BLaER1 treated with 17β-estradiol and CSF1 and Interleukin-3, amounts not matched to agents 10 nM and 100 nM (cell line): Measurements from ENCODE around the gene NLRP6.
"Not testable (repeated sequence)": the region's sequence is repeated elsewhere in the genome, so short reads cannot be mapped to it uniquely, and the experiment has no call there.

Source experiments
- H3K27ac ChIP-seq, 11 experiments: shearing (Covaris generic); formaldehyde crosslinking; 2 replicates each; pipeline ENCODE4 v1.8.1; 2022
- H3K27me3 ChIP-seq, 11 experiments: shearing (Covaris generic); formaldehyde crosslinking; 2 replicates each; pipeline ENCODE4 v1.8.1; 2022
- H3K36me3 ChIP-seq, 11 experiments: shearing (Covaris generic); formaldehyde crosslinking; 2 replicates each; pipeline ENCODE4 v1.8.1; 2022
- H3K4me1 ChIP-seq, 10 experiments: shearing (Covaris generic); formaldehyde crosslinking; 2 replicates each; pipeline ENCODE4 v1.8.1; 2022
- H3K4me2 ChIP-seq, 11 experiments: shearing (Covaris generic); formaldehyde crosslinking; 2 replicates each; pipeline ENCODE4 v1.8.1; 2022
- H3K4me3 ChIP-seq, 10 experiments: shearing (Covaris generic); formaldehyde crosslinking; 2 replicates each; pipeline ENCODE4 v1.8.1; 2022
- H3K9ac ChIP-seq, 11 experiments: shearing (Covaris generic); formaldehyde crosslinking; 2 replicates each; pipeline ENCODE4 v1.8.1; 2022
- H3K9me3 ChIP-seq, 11 experiments: shearing (Covaris generic); formaldehyde crosslinking; replicated peaks in 1 of 11; 2 replicates each; pipeline ENCODE4 v1.8.1; 2022
- H4K20me1 ChIP-seq, 11 experiments: shearing (Covaris generic); formaldehyde crosslinking; 2 replicates each; pipeline ENCODE4 v1.8.1; 2022
- Cebpa-rat ChIP-seq, 11 experiments: shearing (Covaris generic); IDR thresholded peaks; 2 replicates each; pipeline ENCODE4 v1.8.1; 2022

NLRP6 gene

DNA sequence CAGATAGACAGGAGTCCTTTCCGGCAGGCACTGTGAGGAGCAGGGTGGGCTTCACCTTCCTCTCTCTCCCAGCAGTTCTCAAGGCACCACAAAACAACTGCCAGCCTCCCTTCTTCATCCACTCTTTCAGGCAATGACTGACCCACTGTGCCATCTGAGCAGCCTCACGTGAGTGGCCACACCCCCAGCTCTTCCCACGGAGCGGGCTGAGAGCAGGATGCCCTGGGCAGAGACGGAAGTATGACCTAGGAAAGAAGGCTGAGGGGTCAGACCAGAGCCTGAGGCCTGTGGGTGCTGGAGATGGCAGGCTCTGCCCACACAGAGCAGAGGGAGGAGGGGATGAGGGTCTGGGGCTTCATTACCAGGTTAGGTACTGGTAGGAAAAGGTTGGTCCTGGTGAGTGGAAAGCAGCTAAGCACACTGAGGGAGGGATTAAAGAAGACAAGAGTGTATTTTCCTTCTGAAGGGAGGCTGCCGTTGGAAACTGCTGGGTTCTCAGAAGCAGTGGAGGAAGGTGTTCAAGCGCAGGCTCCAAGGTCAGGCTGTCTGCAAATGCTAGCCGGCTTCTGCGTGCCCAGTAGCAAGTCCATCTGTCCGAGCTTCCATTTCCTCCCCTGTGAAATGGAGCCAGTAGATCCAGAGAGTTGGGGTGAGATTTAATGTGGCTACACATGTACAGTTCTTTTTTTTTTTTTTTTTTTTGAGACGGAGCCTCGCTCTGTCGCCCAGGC, 4.6 kb downstream of the NLRP6 start:
- peaks cover 0 to 34% (median 7%) of the 10 kb centered on the region in 11 experiments; a peak in 11 of 22 replicates for H4K20me1 ChIP-seq
- H3K9ac ChIP-seq: 0 out of 22 replicates have a peak overlapping the region, but pooled peaks of 1 of the 11 experiments have one; percentile 18
- peaks cover 91 to 100% (median 100%) of the 10 kb centered on the region in 11 experiments for H3K27me3 ChIP-seq
- no peak overlapping the region for H3K4me3 ChIP-seq
- peak overlapping the region in 6 of 11 experiments; percentile 11 to 82 (median 38); a peak in 7 of 22 replicates for H3K4me2 ChIP-seq
- no peak overlapping the region for H3K27ac ChIP-seq
- no peak for TF ChIP-seq Cebpa-rat (IDR thresholded peaks at IDR 0.05)
- H3K9me3 ChIP-seq: peaks cover 0 to 20% (median 6%) of the 10 kb centered on the region in 11 experiments; a peak in 12 of 22 replicates
- peaks cover 43 to 57% (median 49%) of the 10 kb centered on the region in 10 experiments for H3K4me1 ChIP-seq
- H3K36me3 ChIP-seq: no peaks in the 10 kb centered on the region

DNA sequence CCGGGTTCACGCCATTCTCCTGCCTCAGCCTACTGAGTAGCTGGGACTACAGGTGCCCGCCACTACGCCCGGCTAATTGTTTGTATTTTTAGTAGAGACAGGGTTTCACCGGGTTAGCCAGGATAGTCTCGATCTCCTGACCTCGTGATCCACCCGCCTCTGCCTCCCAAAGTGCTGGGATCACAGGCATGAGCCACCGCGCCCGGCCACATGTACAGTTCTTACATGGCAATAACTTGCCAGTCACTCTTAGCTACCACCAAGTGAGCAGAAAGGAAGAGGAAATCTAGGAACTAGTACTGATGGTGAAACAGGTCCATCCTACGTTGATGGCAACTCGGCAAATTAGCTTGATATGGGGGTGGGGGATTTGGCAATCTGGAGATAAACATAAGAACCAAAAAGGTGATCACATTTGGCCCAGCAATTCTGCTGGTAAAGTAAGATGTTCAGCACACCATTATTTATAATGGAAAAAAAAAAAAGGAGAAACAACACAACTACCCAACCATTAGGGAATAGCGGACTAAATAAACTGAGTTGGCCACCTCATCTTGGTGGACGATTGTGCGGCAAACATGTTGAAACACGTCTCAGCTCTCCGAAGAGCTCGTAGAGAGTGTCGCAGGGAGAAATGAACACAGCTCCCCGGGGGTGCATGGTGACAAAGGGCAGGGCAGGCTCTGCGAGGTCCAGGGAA, 5.3 kb downstream of the NLRP6 start:
- H3K27me3 ChIP-seq: peaks cover 94 to 100% (median 100%) of the 10 kb centered on the region in 11 experiments
- TF ChIP-seq Cebpa-rat (IDR thresholded peaks at IDR 0.05): no peak
- H3K4me1 ChIP-seq: peaks cover 48 to 57% (median 52%) of the 10 kb centered on the region in 10 experiments

DNA sequence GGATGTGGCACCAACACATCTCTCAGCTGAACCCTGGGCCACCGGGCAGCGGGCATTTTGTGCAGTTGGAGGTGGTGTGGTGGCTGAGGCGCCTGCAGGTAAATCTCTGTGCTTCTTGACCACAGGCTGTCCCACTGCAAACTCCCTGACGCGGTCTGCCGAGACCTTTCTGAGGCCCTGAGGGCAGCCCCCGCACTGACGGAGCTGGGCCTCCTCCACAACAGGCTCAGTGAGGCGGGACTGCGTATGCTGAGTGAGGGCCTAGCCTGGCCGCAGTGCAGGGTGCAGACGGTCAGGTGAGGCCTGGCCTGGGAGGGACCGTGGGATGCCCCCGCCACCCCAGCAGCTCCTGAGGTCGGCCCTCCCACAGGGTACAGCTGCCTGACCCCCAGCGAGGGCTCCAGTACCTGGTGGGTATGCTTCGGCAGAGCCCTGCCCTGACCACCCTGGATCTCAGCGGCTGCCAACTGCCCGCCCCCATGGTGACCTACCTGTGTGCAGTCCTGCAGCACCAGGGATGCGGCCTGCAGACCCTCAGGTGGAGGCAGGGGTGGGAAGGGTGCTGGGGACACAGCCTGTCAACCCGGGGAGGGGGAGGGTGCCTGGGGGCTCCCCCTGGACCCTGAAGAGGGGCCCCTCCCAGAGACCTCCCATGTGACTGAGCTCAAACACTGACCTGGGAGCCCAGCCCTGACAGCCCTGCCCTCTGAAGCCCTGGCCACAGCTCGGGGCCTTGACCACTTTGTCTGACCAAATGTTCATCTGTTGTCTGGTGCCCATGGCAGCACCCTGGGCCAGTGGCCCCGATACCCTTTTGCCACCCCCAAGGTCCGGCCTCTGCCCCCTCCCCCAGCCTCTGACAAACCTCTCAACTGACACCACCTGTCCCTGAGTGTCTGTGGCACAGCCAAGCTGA, 6.2 kb downstream of the NLRP6 start:
- peaks cover 86 to 95% (median 94%) of the 10 kb centered on the region in 11 experiments for H3K27me3 ChIP-seq
- H3K27ac ChIP-seq: no peak overlapping the region
- H3K36me3 ChIP-seq: no peaks in the 10 kb centered on the region
- TF ChIP-seq Cebpa-rat (IDR thresholded peaks at IDR 0.05): no peak
- peaks cover 41 to 53% (median 50%) of the 10 kb centered on the region in 10 experiments for H3K4me1 ChIP-seq
- H3K4me3 ChIP-seq: no peak overlapping the region
- H3K9me3 ChIP-seq: peaks cover 0 to 17% (median 6%) of the 10 kb centered on the region in 11 experiments; a peak in 12 of 22 replicates
- H4K20me1 ChIP-seq: peaks cover 0 to 37% (median 11%) of the 10 kb centered on the region in 11 experiments; a peak in 11 of 22 replicates
- H3K4me2 ChIP-seq: no peak overlapping the region
- no peak overlapping the region for H3K9ac ChIP-seq

More for the DNA sequence above, 5.3 kb downstream of the NLRP6 start:
- H4K20me1 ChIP-seq: peaks cover 0 to 37% (median 11%) of the 10 kb centered on the region in 11 experiments; a peak in 11 of 22 replicates
- H3K4me3 ChIP-seq: no peak overlapping the region
- peaks cover 0 to 20% (median 6%) of the 10 kb centered on the region in 11 experiments; a peak in 12 of 22 replicates for H3K9me3 ChIP-seq
- H3K27ac ChIP-seq: no peak overlapping the region
- H3K9ac ChIP-seq: no peak overlapping the region
- no peaks in the 10 kb centered on the region for H3K36me3 ChIP-seq
- no peak overlapping the region for H3K4me2 ChIP-seq

DNA sequence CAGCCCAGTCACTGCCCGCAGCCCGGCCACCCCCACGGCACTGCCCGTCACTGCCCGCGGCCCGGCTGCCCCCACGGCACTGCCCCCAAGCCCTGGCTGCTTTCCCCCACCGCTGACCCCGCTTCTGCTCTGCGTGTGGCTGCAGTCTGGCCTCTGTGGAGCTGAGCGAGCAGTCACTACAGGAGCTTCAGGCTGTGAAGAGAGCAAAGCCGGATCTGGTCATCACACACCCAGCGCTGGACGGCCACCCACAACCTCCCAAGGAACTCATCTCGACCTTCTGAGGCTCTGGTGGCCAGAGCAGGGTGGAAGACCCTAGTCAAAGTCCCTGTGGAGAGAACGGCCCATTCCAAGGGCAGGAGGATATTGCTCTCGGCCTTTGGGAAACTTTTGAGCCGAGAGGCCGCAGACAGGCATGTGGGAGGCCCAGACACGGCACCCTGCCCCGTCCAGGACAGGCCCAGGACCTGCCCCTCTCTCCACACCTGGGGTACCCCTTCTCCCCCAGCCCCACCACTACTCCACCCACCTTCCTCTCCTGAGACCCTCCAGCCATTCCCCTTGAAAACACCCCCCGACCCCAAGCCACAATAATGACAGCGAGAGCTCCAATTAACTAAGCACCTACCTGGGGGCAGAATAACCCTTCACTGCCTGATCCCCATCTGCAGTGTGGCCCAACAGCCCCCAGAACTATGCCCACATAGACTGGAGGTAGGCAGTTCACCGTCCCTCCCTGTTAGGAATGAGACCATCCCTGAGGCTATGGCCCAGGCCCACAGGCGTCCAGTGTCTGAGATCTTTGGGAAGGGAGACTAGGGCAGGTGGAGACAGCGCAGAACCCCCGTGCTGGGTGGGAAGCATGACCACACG, 7.0 kb downstream of the NLRP6 start:
- no peak for TF ChIP-seq Cebpa-rat (IDR thresholded peaks at IDR 0.05)
- peaks cover 0 to 34% (median 11%) of the 10 kb centered on the region in 11 experiments; a peak in 11 of 22 replicates for H4K20me1 ChIP-seq
- peaks cover 77 to 86% (median 85%) of the 10 kb centered on the region in 11 experiments for H3K27me3 ChIP-seq
- peaks cover 41 to 53% (median 50%) of the 10 kb centered on the region in 10 experiments for H3K4me1 ChIP-seq
- H3K36me3 ChIP-seq: no peaks in the 10 kb centered on the region
- H3K4me3 ChIP-seq: no peak overlapping the region
- H3K27ac ChIP-seq: no peak overlapping the region
- H3K9ac ChIP-seq: peak overlapping the region in 1 of 11 experiments; percentile 15; a peak in 1 of 22 replicates
- H3K9me3 ChIP-seq: peaks cover 0 to 8% (median 5%) of the 10 kb centered on the region in 11 experiments; a peak in 11 of 22 replicates
- H3K4me2 ChIP-seq: no peak overlapping the region

DNA sequence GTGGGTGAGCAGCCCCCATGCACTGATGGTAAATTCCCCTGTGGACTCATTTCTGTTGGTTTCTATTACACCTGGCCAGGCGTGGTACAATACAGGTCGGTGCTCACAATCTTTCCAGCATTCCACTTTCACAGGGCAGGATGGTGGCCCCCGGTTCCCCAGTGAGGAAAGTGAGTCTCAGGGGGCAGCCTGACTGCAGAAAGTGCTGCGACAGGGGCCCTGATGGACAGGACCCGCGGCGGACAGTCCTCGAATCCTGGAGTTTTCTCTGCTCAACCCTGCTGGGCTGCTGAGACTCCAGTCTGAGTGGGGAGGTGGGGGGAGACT, 7.7 kb downstream of the NLRP6 start:
- Histone ChIP-seq H3K4me1 (peaks cover 41 to 53% (median 50%) of the 10 kb centered on the region in 10 experiments), H3K9me3 (peaks cover 0 to 2% (median 0%) of the 10 kb centered on the region in 11 experiments; a peak in 8 of 22 replicates), H3K27me3 (peaks cover 71 to 80% (median 79%) of the 10 kb centered on the region in 11 experiments), H3K9ac (peak overlapping the region in 1 of 11 experiments; percentile 15; a peak in 1 of 22 replicates), H3K4me2 (no peak overlapping the region), H3K27ac (no peak overlapping the region), H3K36me3 (peaks cover 0 to 5% (median 0%) of the 10 kb centered on the region in 11 experiments; a peak in 4 of 22 replicates), H4K20me1 (peaks cover 0 to 33% (median 8%) of the 10 kb centered on the region in 11 experiments; a peak in 11 of 22 replicates), H3K4me3 (no peak overlapping the region)
- TF ChIP-seq Cebpa-rat (IDR thresholded peaks at IDR 0.05): no peak

DNA sequence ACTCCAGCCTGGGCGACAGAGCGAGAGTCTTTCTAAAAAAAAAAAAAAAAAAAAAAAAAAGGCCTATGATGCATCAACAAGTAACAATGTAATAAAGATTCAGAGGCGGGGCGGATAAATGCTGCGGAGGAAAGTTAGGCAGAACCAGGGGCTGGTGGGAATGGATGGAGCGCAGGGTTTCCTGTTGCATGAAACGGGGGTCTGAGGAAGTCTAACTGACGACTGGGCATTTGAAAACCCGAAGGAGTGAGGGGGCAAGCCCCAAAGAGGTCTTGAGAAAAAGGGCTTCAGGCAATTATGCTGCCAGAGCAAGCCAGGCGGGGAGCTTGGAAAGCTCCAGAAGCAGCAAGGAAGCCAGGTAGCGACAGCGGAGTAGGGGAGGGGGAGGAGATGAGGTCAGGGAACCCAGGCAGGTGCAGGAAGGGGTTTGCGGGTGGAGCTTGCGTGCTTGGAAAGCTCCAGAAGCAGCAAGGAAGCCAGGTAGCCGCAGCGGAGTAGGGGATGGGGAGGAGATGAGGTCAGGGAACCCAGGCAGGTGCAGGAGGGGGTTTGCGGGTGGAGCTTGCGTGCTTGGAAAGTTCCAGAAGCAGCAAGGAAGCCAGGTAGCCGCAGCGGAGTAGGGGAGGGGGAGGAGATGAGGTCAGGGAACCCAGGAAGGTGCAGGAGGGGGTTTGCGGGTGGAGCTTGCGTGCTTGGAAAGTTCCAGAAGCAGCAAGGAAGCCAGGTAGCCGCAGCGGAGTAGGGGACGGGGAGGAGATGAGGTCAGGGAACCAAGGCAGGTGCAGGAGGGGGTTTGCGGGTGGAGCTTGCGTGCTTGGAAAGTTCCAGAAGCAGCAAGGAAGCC, 9.0 kb downstream of the NLRP6 start:
- H3K27me3 ChIP-seq: peaks cover 58 to 67% (median 66%) of the 10 kb centered on the region in 11 experiments
- peak overlapping the region; percentile 69 to 88 (median 74); a peak in 18 of 20 replicates for H3K4me3 ChIP-seq
- peaks cover 0 to 18% (median 4%) of the 10 kb centered on the region in 11 experiments; a peak in 8 of 22 replicates for H3K36me3 ChIP-seq
- peak overlapping the region in 2 of 11 experiments; percentile 81 to 91; a peak in 4 of 22 replicates for H3K27ac ChIP-seq
- not testable (repeated sequence) for H3K9me3 ChIP-seq
- H3K9ac ChIP-seq: peak overlapping the region in 6 of 11 experiments; percentile 84 to 98 (median 86); a peak in 10 of 22 replicates
- H3K4me2 ChIP-seq: peak overlapping the region; percentile 91 to 100 (median 99)
- H4K20me1 ChIP-seq: peaks cover 0 to 27% (median 6%) of the 10 kb centered on the region in 11 experiments; a peak in 8 of 22 replicates
- H3K4me1 ChIP-seq: peaks cover 36 to 49% (median 43%) of the 10 kb centered on the region in 10 experiments
